GM12872 (cell line): ENCODE results near the gene SPINK14.

Experiments used
- CTCF ChIP-seq: IDR thresholded peaks from 3 replicates; pipeline ENCODE4 v1.5.1; 2011; ENCODE audit warnings: low read depth, mild to moderate bottlenecking, low read length, moderate library complexity; ENCODE audit not compliant: insufficient read depth

SPINK14 gene

GRCh38 chr5:148166550-148167283, 1.6 kb upstream of the SPINK14 start:
- TF ChIP-seq CTCF = no peak

GRCh38 chr5:148172377-148172776, 4.0 kb downstream of the SPINK14 start:
- TF ChIP-seq CTCF = no peak

- no peak for TF ChIP-seq CTCF
Observed at GRCh38 chr5:148176480-148176879, 8.1 kb downstream of the SPINK14 start.

GRCh38 chr5:148177207-148177606, 8.9 kb downstream of the SPINK14 start:
- no peak for TF ChIP-seq CTCF

- peak; percentile 54 for TF ChIP-seq CTCF
Observed at GRCh38 chr5:148179234-148179824, 11.0 kb downstream of the SPINK14 start.

GRCh38 chr5:148186248-148187003, 18.1 kb downstream of the SPINK14 start:
- TF ChIP-seq CTCF = no peak

- no peak for TF ChIP-seq CTCF
Observed at GRCh38 chr5:148191010-148191409, 22.7 kb downstream of the SPINK14 start.
